HG03378 (cell line): ENCODE data around the gene UGT2A1.
"Not testable (repeated sequence)": the region's sequence is repeated elsewhere in the genome, so short reads cannot be mapped to it uniquely, and the experiment has no call there.

ENCODE experiments used
- ATAC-seq: cut with Tn5 transposase; IDR thresholded peaks from one replicate; pipeline ENCODE4 v1.9.1; 2021; ENCODE audit warnings: mild to moderate bottlenecking, moderate library complexity; ENCODE audit not compliant: unreplicated experiment

Gene UGT2A1

GRCh38 chr4:69653147-69653546 is at the start of gene UGT2A1:
TSS of gene UGT2A1 (minus strand) at chr4:69653247. CDS start at chr4:69647644, 5,603 bp downstream.
- no peak for ATAC-seq

- no peak for ATAC-seq
Observed at GRCh38 chr4:69702201-69702600, 49.2 kb upstream of the UGT2A1 start.

- no peak for ATAC-seq
Observed at GRCh38 chr4:69701696-69702095, 48.6 kb upstream of the UGT2A1 start.

- no peak for ATAC-seq
Observed at GRCh38 chr4:69697536-69698242, 44.6 kb upstream of the UGT2A1 start.

GRCh38 chr4:69689599-69689998 is 36.6 kb upstream of the UGT2A1 start:
- peak; percentile 75 for ATAC-seq

GRCh38 chr4:69684804-69685203 is 31.8 kb upstream of the UGT2A1 start:
- ATAC-seq = no peak

- no peak for ATAC-seq
Observed at GRCh38 chr4:69668680-69669079, 15.6 kb upstream of the UGT2A1 start.

GRCh38 chr4:69664009-69664408 is 11.0 kb upstream of the UGT2A1 start:
- ATAC-seq = not testable (repeated sequence)

GRCh38 chr4:69661130-69661803 is 8.2 kb upstream of the UGT2A1 start:
- not testable (repeated sequence) for ATAC-seq

- no peak for ATAC-seq
Observed at GRCh38 chr4:69658133-69658532, 5.1 kb upstream of the UGT2A1 start.

GRCh38 chr4:69656653-69657158 is 3.7 kb upstream of the UGT2A1 start:
- ATAC-seq = no peak

- ATAC-seq = no peak
Observed at GRCh38 chr4:69650872-69651271, 2.2 kb downstream of the UGT2A1 start.

- ATAC-seq = no peak
Observed at GRCh38 chr4:69649629-69650028, 3.4 kb downstream of the UGT2A1 start.

GRCh38 chr4:69649207-69649606 is 3.8 kb downstream of the UGT2A1 start:
- ATAC-seq = no peak

- ATAC-seq = no peak
Observed at GRCh38 chr4:69642961-69643360, 10.1 kb downstream of the UGT2A1 start.

- ATAC-seq = no peak
Observed at GRCh38 chr4:69640289-69640688, 12.8 kb downstream of the UGT2A1 start.

GRCh38 chr4:69639542-69639941 is 13.5 kb downstream of the UGT2A1 start, which contains the start of gene UGT2A2:
TSS of gene UGT2A2 (minus strand) at chr4:69639642. CDS start at chr4:69639640, 2 bp downstream.
- no peak for ATAC-seq

GRCh38 chr4:69617083-69617694 is 35.9 kb downstream of the UGT2A1 start:
- ATAC-seq = peak; percentile 62

- no peak for ATAC-seq
Observed at GRCh38 chr4:69610484-69610883, 42.6 kb downstream of the UGT2A1 start.

- ATAC-seq = no peak
Observed at GRCh38 chr4:69601065-69601464, 52.0 kb downstream of the UGT2A1 start.

GRCh38 chr4:69600013-69600412 is 53.0 kb downstream of the UGT2A1 start:
- no peak for ATAC-seq

- ATAC-seq = no peak
Observed at GRCh38 chr4:69594382-69594781, 58.7 kb downstream of the UGT2A1 start.
